Activated naive CD4-positive, alpha-beta T cell treated with anti-CD3 and anti-CD28 coated beads, Interleukin-2, amount 50 U/mL, for 24 hours (primary cell): ENCODE results near the gene PRMT7.

Experiments
- H3K27ac Mint-ChIP-seq: one replicate; pipeline ENCODE4 v1.8.0; 2021; ENCODE audit warnings: mild to moderate bottlenecking, mixed read lengths
- H3K27me3 Mint-ChIP-seq: one replicate; pipeline ENCODE4 v1.8.0; 2021; ENCODE audit warnings: mixed read lengths
- H3K36me3 Mint-ChIP-seq: one replicate; pipeline ENCODE4 v1.8.0; 2021; ENCODE audit warnings: mixed read lengths
- H3K4me1 Mint-ChIP-seq: one replicate; pipeline ENCODE4 v1.8.0; 2021; ENCODE audit warnings: mixed read lengths
- H3K4me3 Mint-ChIP-seq: one replicate; pipeline ENCODE4 v1.8.0; 2021; ENCODE audit warnings: mild to moderate bottlenecking, mixed read lengths
- H3K9me3 Mint-ChIP-seq: one replicate; pipeline ENCODE4 v1.8.0; 2021; ENCODE audit warnings: mixed read lengths

PRMT7 gene

GRCh38 chr16:68359398-68360191, 48.8 kb downstream of the PRMT7 start:
- Mint-ChIP-seq H3K4me3 (no peak overlapping the region), H3K27ac (no peak overlapping the region), H3K4me1 (peaks cover 39% of the 10 kb centered on the region), H3K27me3 (no peaks in the 10 kb centered on the region), H3K9me3 (no peaks in the 10 kb centered on the region), H3K36me3 (peaks cover 6% of the 10 kb centered on the region)

GRCh38 chr16:68360547-68360946, 49.7 kb downstream of the PRMT7 start:
- Mint-ChIP-seq H3K4me1 (peaks cover 31% of the 10 kb centered on the region), H3K27ac (no peak overlapping the region), H3K9me3 (no peaks in the 10 kb centered on the region), H3K36me3 (peaks cover 3% of the 10 kb centered on the region), H3K27me3 (no peaks in the 10 kb centered on the region), H3K4me3 (no peak overlapping the region)

GRCh38 chr16:68360956-68361355, 50.1 kb downstream of the PRMT7 start:
- no peaks in the 10 kb centered on the region for H3K9me3 Mint-ChIP-seq
- no peaks in the 10 kb centered on the region for H3K27me3 Mint-ChIP-seq
- H3K4me1 Mint-ChIP-seq, result peaks cover 27% of the 10 kb centered on the region
- no peak overlapping the region for H3K4me3 Mint-ChIP-seq
- no peak overlapping the region for H3K27ac Mint-ChIP-seq
- H3K36me3 Mint-ChIP-seq, result peaks cover 3% of the 10 kb centered on the region

- Mint-ChIP-seq H3K36me3 (peaks cover 3% of the 10 kb centered on the region), H3K27ac (no peak overlapping the region), H3K4me1 (peaks cover 22% of the 10 kb centered on the region)
Observed at GRCh38 chr16:68361485-68361884, 50.7 kb downstream of the PRMT7 start.

DNA sequence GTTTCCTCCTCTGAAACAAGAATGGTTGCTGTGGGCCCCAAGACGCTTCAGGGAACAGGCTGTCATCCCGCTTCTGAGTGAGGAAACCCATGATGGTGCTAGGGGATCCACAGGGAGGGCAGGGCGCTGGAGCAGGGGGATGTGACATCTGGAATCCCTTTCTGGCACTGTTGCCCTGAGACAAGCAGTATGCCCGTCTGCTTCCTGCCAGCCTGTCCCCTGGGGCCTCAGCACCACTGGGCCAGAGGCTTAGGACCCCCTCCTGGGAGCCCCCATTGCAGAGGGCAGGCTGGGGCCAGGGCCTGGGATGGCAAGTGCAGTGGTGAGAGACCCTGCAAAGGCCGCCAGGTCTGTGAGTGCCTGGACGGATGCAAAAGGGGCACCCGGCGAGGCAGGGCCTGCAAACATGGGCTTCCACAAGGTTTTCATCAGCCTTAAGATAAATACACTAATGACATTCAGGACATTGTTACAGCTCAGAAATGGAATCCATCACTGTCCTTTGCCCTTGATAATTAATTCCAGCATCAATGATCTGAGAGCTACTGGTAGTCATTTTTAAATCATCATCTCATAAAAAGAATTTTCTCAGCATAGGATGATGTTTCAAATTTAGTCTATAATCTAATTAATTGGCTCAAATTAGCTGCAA, 51.6 kb downstream of the PRMT7 start:
- Mint-ChIP-seq H3K4me3 (no peak overlapping the region), H3K9me3 (no peaks in the 10 kb centered on the region), H3K27me3 (no peaks in the 10 kb centered on the region), H3K4me1 (peaks cover 15% of the 10 kb centered on the region), H3K27ac (no peak overlapping the region), H3K36me3 (peaks cover 3% of the 10 kb centered on the region)

More at GRCh38 chr16:68361485-68361884, 50.7 kb downstream of the PRMT7 start:
- Mint-ChIP-seq H3K4me3 (no peak overlapping the region), H3K9me3 (no peaks in the 10 kb centered on the region), H3K27me3 (no peaks in the 10 kb centered on the region)

- no peaks in the 10 kb centered on the region for H3K9me3 Mint-ChIP-seq
- peaks cover 15% of the 10 kb centered on the region for H3K4me1 Mint-ChIP-seq
- no peaks in the 10 kb centered on the region for H3K27me3 Mint-ChIP-seq
- H3K36me3 Mint-ChIP-seq, result peaks cover 2% of the 10 kb centered on the region
- no peak overlapping the region for H3K4me3 Mint-ChIP-seq
- no peak overlapping the region for H3K27ac Mint-ChIP-seq
Observed at GRCh38 chr16:68362947-68363657, 52.3 kb downstream of the PRMT7 start.

- peaks cover 20% of the 10 kb centered on the region for H3K4me1 Mint-ChIP-seq
- H3K4me3 Mint-ChIP-seq, result no peak overlapping the region
- H3K27ac Mint-ChIP-seq, result no peak overlapping the region
- H3K9me3 Mint-ChIP-seq, result no peaks in the 10 kb centered on the region
- no peaks in the 10 kb centered on the region for H3K27me3 Mint-ChIP-seq
- H3K36me3 Mint-ChIP-seq, result no peaks in the 10 kb centered on the region
Observed at GRCh38 chr16:68363658-68364521, 53.1 kb downstream of the PRMT7 start.

DNA sequence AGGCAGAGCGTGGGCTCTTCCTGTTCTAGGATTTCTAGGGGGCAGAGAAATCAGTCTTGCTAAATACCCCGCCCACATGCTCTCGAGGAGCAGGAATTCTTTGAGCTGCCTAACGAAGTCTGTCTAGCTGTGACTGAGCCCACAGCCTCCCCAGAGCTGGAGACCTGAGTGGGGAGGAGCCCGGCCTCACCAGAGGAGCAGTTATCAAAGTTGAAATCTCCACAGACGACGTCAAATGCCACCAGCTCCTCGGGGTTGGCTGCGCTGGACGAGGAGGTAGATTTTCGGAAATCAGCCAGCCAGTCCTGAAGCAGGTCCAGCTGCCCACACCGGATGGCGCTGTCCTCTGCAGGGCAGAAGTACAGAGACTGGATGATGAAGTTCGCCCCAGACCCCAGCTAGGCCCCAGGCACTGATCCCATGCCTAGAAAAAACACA, 53.8 kb downstream of the PRMT7 start:
- Mint-ChIP-seq H3K27ac (no peak overlapping the region), H3K36me3 (no peaks in the 10 kb centered on the region), H3K4me3 (no peak overlapping the region), H3K27me3 (no peaks in the 10 kb centered on the region), H3K4me1 (peaks cover 27% of the 10 kb centered on the region), H3K9me3 (no peaks in the 10 kb centered on the region)

DNA sequence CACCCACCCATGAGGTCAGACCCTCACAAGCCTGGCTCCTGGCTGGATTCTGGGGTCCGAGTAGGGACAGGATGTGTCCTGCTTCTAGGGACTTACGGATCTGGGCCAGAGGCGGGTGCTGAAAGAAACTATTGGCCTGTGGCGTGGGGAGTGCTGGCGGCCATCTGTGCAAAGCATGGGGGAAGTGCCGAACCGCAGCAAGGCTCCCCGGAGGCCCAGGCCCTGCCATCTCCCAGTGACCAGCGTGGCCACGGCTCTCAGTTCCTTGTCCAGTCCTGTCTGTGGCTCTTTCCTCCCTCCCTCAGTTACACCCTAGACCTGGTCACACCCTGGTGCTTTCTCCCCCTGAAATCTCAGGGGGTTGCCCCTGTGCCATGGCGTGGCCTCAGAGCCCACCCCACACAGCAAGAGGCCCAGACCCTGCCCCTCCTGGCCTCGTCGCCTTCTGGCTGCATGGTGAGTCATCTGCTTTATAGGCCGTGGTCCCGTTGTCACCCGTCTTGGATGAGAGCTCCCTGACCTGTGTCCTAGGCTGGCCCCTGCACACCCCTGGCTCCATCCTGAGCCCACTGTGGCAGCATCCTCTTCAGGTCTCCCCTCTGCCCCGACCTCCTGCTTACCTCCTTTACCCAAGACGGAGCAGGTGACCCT, 54.5 kb downstream of the PRMT7 start:
- no peak overlapping the region for H3K27ac Mint-ChIP-seq
- no peaks in the 10 kb centered on the region for H3K9me3 Mint-ChIP-seq
- H3K36me3 Mint-ChIP-seq, result no peaks in the 10 kb centered on the region
- H3K27me3 Mint-ChIP-seq, result no peaks in the 10 kb centered on the region
- H3K4me1 Mint-ChIP-seq, result peaks cover 34% of the 10 kb centered on the region
- H3K4me3 Mint-ChIP-seq, result no peak overlapping the region

- peaks cover 40% of the 10 kb centered on the region for H3K4me1 Mint-ChIP-seq
- no peak overlapping the region for H3K4me3 Mint-ChIP-seq
- no peaks in the 10 kb centered on the region for H3K27me3 Mint-ChIP-seq
Observed at GRCh38 chr16:68366062-68366461, 55.2 kb downstream of the PRMT7 start.

DNA sequence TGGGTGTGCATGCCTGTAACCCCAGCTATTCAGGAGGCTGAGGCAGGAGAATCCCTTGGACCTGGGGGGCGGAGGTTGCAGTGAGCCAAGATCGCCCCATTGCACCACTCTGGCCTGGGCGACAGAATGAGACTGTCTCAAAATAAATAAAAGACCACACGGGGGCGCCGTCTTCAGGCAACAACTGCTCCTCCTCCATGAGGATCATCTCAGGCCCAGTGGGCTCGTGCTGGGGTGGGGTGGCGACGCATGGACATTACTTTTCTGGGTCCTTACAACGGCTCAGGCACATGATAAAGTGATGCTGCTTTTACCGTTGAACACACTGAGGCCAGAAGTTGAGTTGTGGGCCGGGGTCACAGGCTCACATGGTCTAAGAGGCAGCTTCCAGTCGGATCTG, 56.2 kb downstream of the PRMT7 start:
- peaks cover 40% of the 10 kb centered on the region for H3K4me1 Mint-ChIP-seq
- H3K36me3 Mint-ChIP-seq, result no peaks in the 10 kb centered on the region
- H3K27me3 Mint-ChIP-seq, result no peaks in the 10 kb centered on the region
- no peak overlapping the region for H3K4me3 Mint-ChIP-seq
- no peaks in the 10 kb centered on the region for H3K9me3 Mint-ChIP-seq
- no peak overlapping the region for H3K27ac Mint-ChIP-seq

More at GRCh38 chr16:68366062-68366461, 55.2 kb downstream of the PRMT7 start:
- no peaks in the 10 kb centered on the region for H3K9me3 Mint-ChIP-seq
- H3K36me3 Mint-ChIP-seq, result no peaks in the 10 kb centered on the region
- no peak overlapping the region for H3K27ac Mint-ChIP-seq

DNA sequence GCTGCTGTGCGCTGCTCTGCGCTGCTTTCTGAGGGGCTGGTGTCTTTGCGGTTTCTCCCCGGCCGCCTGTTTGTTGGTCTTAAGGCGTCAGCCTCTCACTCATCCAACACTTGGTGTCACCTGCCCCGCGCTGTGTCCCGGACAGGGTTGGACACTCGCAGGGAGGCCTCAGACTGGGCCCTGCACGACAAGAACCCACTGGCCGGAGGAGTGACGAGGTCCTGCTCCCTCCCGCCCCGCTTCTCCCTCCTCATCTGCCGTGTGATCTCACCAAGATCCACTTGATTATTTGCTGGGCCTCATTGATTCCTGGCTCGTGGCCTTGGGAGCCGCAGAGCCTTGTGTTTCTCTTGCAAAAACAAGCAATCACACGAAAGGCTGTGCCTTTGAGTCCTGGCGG, 56.6 kb downstream of the PRMT7 start:
- H3K4me1 Mint-ChIP-seq, result peaks cover 40% of the 10 kb centered on the region
- H3K4me3 Mint-ChIP-seq, result no peak overlapping the region
- H3K9me3 Mint-ChIP-seq, result no peaks in the 10 kb centered on the region
- H3K27ac Mint-ChIP-seq, result no peak overlapping the region
- no peaks in the 10 kb centered on the region for H3K36me3 Mint-ChIP-seq
- H3K27me3 Mint-ChIP-seq, result no peaks in the 10 kb centered on the region

DNA sequence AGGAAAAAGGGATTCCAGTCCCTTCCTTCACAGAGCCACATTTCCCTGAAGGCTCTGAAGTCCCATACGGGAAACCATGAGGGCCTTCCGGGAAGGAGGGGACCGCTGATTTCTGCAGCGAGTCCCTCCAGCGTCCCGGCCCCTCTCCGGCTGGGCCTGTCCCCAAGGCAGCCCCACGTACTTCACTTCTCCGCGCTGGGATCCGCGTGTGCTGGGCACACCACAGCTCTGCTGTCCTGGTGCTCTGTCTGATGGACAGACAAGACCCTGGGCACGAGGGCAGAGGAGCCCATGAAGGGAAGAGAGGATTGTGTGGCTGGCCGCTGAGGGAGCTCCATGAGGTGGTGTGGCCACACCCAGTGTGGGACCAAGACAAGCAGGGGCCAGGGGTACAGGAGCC, 57.1 kb downstream of the PRMT7 start:
- Mint-ChIP-seq H3K9me3 (no peaks in the 10 kb centered on the region), H3K4me1 (peaks cover 40% of the 10 kb centered on the region), H3K4me3 (no peak overlapping the region), H3K27me3 (no peaks in the 10 kb centered on the region), H3K27ac (no peak overlapping the region), H3K36me3 (no peaks in the 10 kb centered on the region)

GRCh38 chr16:68368301-68368888, 57.6 kb downstream of the PRMT7 start:
- no peaks in the 10 kb centered on the region for H3K9me3 Mint-ChIP-seq
- H3K36me3 Mint-ChIP-seq, result no peaks in the 10 kb centered on the region
- H3K4me1 Mint-ChIP-seq, result peaks cover 40% of the 10 kb centered on the region
- no peak overlapping the region for H3K4me3 Mint-ChIP-seq
- peak overlapping the region; percentile 74 for H3K27ac Mint-ChIP-seq
- H3K27me3 Mint-ChIP-seq, result no peaks in the 10 kb centered on the region
